DOHH2 (cell line): ENCODE data around the gene NUBP2.

Experiments used
- H3F3A ChIP-seq: fragments of 200-600 bp; sonication (generic), shearing (Covaris generic); 2 replicates; pipeline ENCODE4 v1.6.0; 2016; ENCODE audit warnings: antibody characterized with exemption, mild to moderate bottlenecking; ENCODE audit not compliant: control insufficient read depth, insufficient read depth
- H3K27ac ChIP-seq: fragments of 200-600 bp; sonication (generic); 2 replicates; pipeline ENCODE4 v1.5.1; 2014; ENCODE audit warnings: low read depth, mild to moderate bottlenecking, low read length, moderate library complexity
- H3K27me3 ChIP-seq: fragments of 200-600 bp; sonication (generic); 2 replicates; pipeline ENCODE4 v1.6.1; 2014; ENCODE audit warnings: mild to moderate bottlenecking, low read length, mixed read lengths; ENCODE audit not compliant: control insufficient read depth
- H3K36me3 ChIP-seq: fragments of 200-600 bp; sonication (generic); 2 replicates; pipeline ENCODE4 v1.6.1; 2014; ENCODE audit warnings: mild to moderate bottlenecking, low read length, moderate library complexity, mixed read lengths; ENCODE audit not compliant: control insufficient read depth
- H3K4me1 ChIP-seq: fragments of 200-600 bp; sonication (generic); 2 replicates; pipeline ENCODE4 v1.6.1; 2014; ENCODE audit warnings: mild to moderate bottlenecking, low read length, mixed read lengths; ENCODE audit not compliant: control insufficient read depth
- H3K4me2 ChIP-seq: fragments of 200-600 bp; sonication (generic); 2 replicates; pipeline ENCODE4 v1.6.0; 2014; ENCODE audit warnings: mild to moderate bottlenecking, low read length, moderate library complexity
- H3K4me3 ChIP-seq: fragments of 200-600 bp; sonication (generic); 2 replicates; pipeline ENCODE4 v1.5.1; 2014; ENCODE audit warnings: mild to moderate bottlenecking, low read length, mixed read lengths
- H3K79me2 ChIP-seq: fragments of 200-600 bp; sonication (generic); 2 replicates; pipeline ENCODE4 v1.6.1; 2014; ENCODE audit warnings: mild to moderate bottlenecking, low read length, mixed read lengths; ENCODE audit not compliant: control insufficient read depth
- H3K9me2 ChIP-seq: fragments of 200-600 bp; sonication (generic); replicated peaks from 2 replicates; pipeline ENCODE4 v1.6.1; 2014; ENCODE audit warnings: mild to moderate bottlenecking, low read length, mixed read lengths; ENCODE audit not compliant: control insufficient read depth
- H3K9me3 ChIP-seq: fragments of 200-600 bp; sonication (generic); 2 replicates; pipeline ENCODE4 v1.6.1; 2014; ENCODE audit warnings: antibody characterized with exemption, low read length, mixed read lengths; ENCODE audit not compliant: control insufficient read depth, insufficient read depth
- H4K20me1 ChIP-seq: fragments of 200-600 bp; sonication (generic); 2 replicates; pipeline ENCODE4 v1.6.0; 2014; ENCODE audit warnings: low read depth, mild to moderate bottlenecking, antibody characterized with exemption, low read length, moderate library complexity; ENCODE audit not compliant: control insufficient read depth, insufficient read depth
- EZH2phosphoT487 ChIP-seq: fragments of 200-600 bp; sonication (generic); IDR thresholded peaks from 2 replicates; pipeline ENCODE4 v1.6.1; 2017; ENCODE audit warnings: borderline replicate concordance, mild to moderate bottlenecking, antibody characterized with exemption, low read length, moderate library complexity, mixed read lengths
- TF ChIP-seq, protein P1 (sequence below): fragments of 200-600 bp; sonication (generic); IDR thresholded peaks from one replicate; pipeline ENCODE4 v1.5.1; 2014; ENCODE audit warnings: antibody characterized with exemption, mild to moderate bottlenecking, low read depth, low read length; ENCODE audit not compliant: poor library complexity, severe bottlenecking

The NUBP2 gene

GRCh38 chr16:1740234-1740633 is 42.5 kb upstream of the NUBP2 start:
- H3K9me3 ChIP-seq = peaks cover 43% of the 10 kb centered on the region; the same call in 1 of the 2 replicates
- H3K4me2 ChIP-seq = no peak overlapping the region
- TF ChIP-seq, protein P1, sequence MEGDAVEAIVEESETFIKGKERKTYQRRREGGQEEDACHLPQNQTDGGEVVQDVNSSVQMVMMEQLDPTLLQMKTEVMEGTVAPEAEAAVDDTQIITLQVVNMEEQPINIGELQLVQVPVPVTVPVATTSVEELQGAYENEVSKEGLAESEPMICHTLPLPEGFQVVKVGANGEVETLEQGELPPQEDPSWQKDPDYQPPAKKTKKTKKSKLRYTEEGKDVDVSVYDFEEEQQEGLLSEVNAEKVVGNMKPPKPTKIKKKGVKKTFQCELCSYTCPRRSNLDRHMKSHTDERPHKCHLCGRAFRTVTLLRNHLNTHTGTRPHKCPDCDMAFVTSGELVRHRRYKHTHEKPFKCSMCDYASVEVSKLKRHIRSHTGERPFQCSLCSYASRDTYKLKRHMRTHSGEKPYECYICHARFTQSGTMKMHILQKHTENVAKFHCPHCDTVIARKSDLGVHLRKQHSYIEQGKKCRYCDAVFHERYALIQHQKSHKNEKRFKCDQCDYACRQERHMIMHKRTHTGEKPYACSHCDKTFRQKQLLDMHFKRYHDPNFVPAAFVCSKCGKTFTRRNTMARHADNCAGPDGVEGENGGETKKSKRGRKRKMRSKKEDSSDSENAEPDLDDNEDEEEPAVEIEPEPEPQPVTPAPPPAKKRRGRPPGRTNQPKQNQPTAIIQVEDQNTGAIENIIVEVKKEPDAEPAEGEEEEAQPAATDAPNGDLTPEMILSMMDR = no peak
- no peak for TF ChIP-seq EZH2phosphoT487
- no peaks in the 10 kb centered on the region for H3K4me1 ChIP-seq
- H3K27ac ChIP-seq = no peak overlapping the region
- H4K20me1 ChIP-seq = no peaks in the 10 kb centered on the region
- H3K9me2 ChIP-seq = no peaks in the 10 kb centered on the region
- H3K27me3 ChIP-seq = no peaks in the 10 kb centered on the region
- H3K36me3 ChIP-seq = peaks cover 37% of the 10 kb centered on the region
- peaks cover 37% of the 10 kb centered on the region for H3F3A ChIP-seq
- H3K4me3 ChIP-seq = no peak overlapping the region
- peaks cover 13% of the 10 kb centered on the region for H3K79me2 ChIP-seq

- H3K27me3 ChIP-seq = no peaks in the 10 kb centered on the region
Measured at GRCh38 chr16:1740781-1741490, 41.8 kb upstream of the NUBP2 start.

DNA sequence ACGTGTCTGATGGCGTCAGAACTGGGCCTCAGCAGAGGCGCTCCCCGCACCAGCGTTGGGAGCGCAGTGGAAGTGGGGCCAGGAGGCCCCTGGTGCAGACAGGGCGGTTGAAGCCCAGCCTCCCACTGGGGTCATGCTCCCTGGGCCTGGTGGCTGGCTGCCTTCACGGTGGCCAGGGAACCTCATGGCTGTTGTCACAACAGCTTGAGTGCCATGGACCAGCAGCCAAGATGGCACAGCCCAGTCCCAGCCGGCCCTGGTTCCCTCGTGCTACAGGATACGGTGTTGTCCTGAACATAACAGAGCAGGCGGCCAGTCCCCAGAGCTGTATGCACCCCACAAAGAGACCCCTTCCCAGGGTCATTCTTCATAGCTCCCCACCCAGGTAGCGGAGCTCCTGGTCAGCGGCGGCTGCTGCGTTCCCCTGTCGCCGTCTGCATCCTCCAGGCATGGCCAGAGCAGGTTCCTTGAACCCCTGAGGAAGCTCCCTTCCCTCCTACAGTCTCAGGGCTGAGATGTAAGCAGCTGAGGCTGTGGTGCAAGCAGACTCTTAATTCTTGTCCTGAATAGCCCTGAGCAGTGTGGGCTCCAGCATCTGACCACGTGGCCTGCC is 41.1 kb upstream of the NUBP2 start:
- Histone ChIP-seq H3K79me2 (peaks cover 13% of the 10 kb centered on the region), H3K4me2 (no peak overlapping the region), H3K27me3 (no peaks in the 10 kb centered on the region), H3K36me3 (peaks cover 36% of the 10 kb centered on the region), H3K4me3 (no peak overlapping the region), H3K4me1 (no peaks in the 10 kb centered on the region), H3F3A (peaks cover 25% of the 10 kb centered on the region), H4K20me1 (no peaks in the 10 kb centered on the region), H3K9me3 (peaks cover 29% of the 10 kb centered on the region; the same call in 1 of the 2 replicates), H3K27ac (no peak overlapping the region), H3K9me2 (no peaks in the 10 kb centered on the region)
- TF ChIP-seq, protein P1 = no peak
- TF ChIP-seq EZH2phosphoT487 = no peak

More at GRCh38 chr16:1740781-1741490, 41.8 kb upstream of the NUBP2 start:
- Histone ChIP-seq H3K27ac (no peak overlapping the region), H3K79me2 (peaks cover 13% of the 10 kb centered on the region), H4K20me1 (no peaks in the 10 kb centered on the region), H3F3A (peaks cover 30% of the 10 kb centered on the region), H3K4me3 (no peak overlapping the region), H3K36me3 (peaks cover 35% of the 10 kb centered on the region), H3K4me1 (no peaks in the 10 kb centered on the region), H3K9me2 (no peaks in the 10 kb centered on the region), H3K4me2 (no peak overlapping the region), H3K9me3 (peaks cover 36% of the 10 kb centered on the region; the same call in 1 of the 2 replicates)
- TF ChIP-seq, protein P1 = no peak
- TF ChIP-seq EZH2phosphoT487 = no peak
